Hepatocyte (in vitro differentiated cells): ENCODE measurements around the gene PEX11B.

Experiments used
- EZH2 ChIP-seq: fragments of 200-600 bp; sonication (generic); IDR thresholded peaks from 2 replicates; pipeline ENCODE4 v1.6.1; 2016; ENCODE audit warnings: antibody characterized with exemption, mild to moderate bottlenecking, borderline replicate concordance
- TF ChIP-seq, protein P1 (sequence below): fragments of 200-600 bp; sonication (generic); IDR thresholded peaks from 2 replicates; pipeline ENCODE4 v1.5.1; 2016; ENCODE audit warnings: antibody characterized with exemption, mild to moderate bottlenecking; ENCODE audit not compliant: poor library complexity

DNA sequence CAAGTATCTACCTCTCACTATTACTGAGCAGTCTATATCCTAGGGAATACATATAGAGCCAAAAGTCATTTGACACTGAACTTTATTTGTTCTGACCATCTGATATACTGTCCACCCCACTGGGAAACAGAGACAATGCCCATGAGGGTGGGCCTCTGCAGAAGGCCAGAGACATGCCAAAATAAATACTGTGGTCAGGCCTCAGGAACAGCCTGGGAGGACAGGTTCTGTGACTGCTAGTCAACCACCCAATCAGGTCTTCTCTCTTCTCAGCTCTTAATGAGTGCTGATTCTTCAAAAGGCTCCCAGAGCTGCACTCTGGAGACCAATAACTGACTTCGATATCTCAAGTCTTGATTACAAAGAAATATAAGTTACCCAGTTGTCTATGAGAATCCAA, 27.4 kb downstream of the PEX11B start:
- TF ChIP-seq, protein P1, sequence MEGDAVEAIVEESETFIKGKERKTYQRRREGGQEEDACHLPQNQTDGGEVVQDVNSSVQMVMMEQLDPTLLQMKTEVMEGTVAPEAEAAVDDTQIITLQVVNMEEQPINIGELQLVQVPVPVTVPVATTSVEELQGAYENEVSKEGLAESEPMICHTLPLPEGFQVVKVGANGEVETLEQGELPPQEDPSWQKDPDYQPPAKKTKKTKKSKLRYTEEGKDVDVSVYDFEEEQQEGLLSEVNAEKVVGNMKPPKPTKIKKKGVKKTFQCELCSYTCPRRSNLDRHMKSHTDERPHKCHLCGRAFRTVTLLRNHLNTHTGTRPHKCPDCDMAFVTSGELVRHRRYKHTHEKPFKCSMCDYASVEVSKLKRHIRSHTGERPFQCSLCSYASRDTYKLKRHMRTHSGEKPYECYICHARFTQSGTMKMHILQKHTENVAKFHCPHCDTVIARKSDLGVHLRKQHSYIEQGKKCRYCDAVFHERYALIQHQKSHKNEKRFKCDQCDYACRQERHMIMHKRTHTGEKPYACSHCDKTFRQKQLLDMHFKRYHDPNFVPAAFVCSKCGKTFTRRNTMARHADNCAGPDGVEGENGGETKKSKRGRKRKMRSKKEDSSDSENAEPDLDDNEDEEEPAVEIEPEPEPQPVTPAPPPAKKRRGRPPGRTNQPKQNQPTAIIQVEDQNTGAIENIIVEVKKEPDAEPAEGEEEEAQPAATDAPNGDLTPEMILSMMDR = no peak
- TF ChIP-seq EZH2 = no peak
